Transverse colon (tissue), 4 donors: ENCODE results near the gene TMED6. TPM values are rescaled to one million over a fixed set of nuclear protein-coding genes. Genes with fewer than 3 reads are reported as not detected.
"Not testable (repeated sequence)": the region's sequence is repeated elsewhere in the genome, so short reads cannot be mapped to it uniquely, and the experiment has no call there.

Experiments
- DNase-seq: peaks from one replicate; pipeline ENCODE4 v3.0.0-alpha.2; 2019
- H3K27ac ChIP-seq, 4 donors: fragments of 200-600 bp; sonication (generic); 2 replicates each; pipeline ENCODE4 v1.5.1; 2016 to 2018; ENCODE audit warnings: inconsistent platforms in 4 of 4
- H3K27me3 ChIP-seq: fragments of 200-600 bp; sonication (generic); 2 replicates; pipeline ENCODE4 v1.5.1; 2017; ENCODE audit warnings: inconsistent platforms
- H3K36me3 ChIP-seq, 4 donors: fragments of 200-600 bp; sonication (generic); 2 replicates each; pipeline ENCODE4 v1.5.1; 2017 to 2019; ENCODE audit warnings: inconsistent platforms in 4 of 4
- H3K4me1 ChIP-seq, 4 donors: fragments of 200-600 bp; sonication (generic); 2 replicates each; pipeline ENCODE4 v1.5.1; 2017 to 2020; ENCODE audit warnings: inconsistent platforms in 4 of 4
- H3K4me3 ChIP-seq, 4 donors: fragments of 200-600 bp; sonication (generic); 1 replicate in 1 of 4; 2 replicates in 3 of 4; pipeline versions ENCODE4 v1.5.1 to v1.6.1; 2017 to 2019; ENCODE audit warnings: inconsistent platforms in 4 of 4
- H3K9me3 ChIP-seq, 2 donors: fragments of 200-600 bp; sonication (generic); 2 replicates each; pipeline ENCODE4 v1.5.1; 2017 to 2019; ENCODE audit warnings: inconsistent platforms in 2 of 2
- CTCF ChIP-seq, 5 experiments: fragments of 200-600 bp in 3 of 5; fragments of 450-650 bp in 2 of 5; sonication (generic) in 3 of 5; IDR thresholded peaks; 1 replicate in 2 of 5; 2 replicates in 3 of 5; pipeline ENCODE4 v1.5.1; 2016 to 2017; ENCODE audit warnings: antibody characterized with exemption in 5 of 5, inconsistent platforms in 3 of 5, mild to moderate bottlenecking in 2 of 5, moderate library complexity in 1 of 5
- EP300 ChIP-seq: sonication (generic); formaldehyde crosslinking; IDR thresholded peaks from one replicate; pipeline ENCODE4 v1.6.1; 2017; ENCODE audit warnings: antibody characterized with exemption, low read depth
- POLR2A ChIP-seq: fragments of 450-650 bp; IDR thresholded peaks from one replicate; pipeline ENCODE4 v1.6.1; 2016; ENCODE audit warnings: antibody characterized with exemption, mild to moderate bottlenecking, moderate library complexity
- POLR2AphosphoS5 ChIP-seq, 3 donors: sonication (generic); formaldehyde crosslinking; IDR thresholded peaks; one replicate each; pipeline ENCODE4 v1.6.1; 2016; ENCODE audit warnings: antibody characterized with exemption in 3 of 3
- WGBS, 2 donors: methylation state at CpG; one replicate each; pipeline ENCODE4 v1.1.5; 2018; ENCODE audit warnings: low coverage in 1 of 2; 5-methylcytosine and 5-hydroxymethylcytosine counted together
- in situ Hi-C, 4 donors: fragments of 200-750 bp; cut with MboI; loops; one replicate each; pipeline versions ENCODE4 v1.15.0 to v1.15.1; 2017; ENCODE audit warnings: low sequenced_read_pairs in 3 of 4, low pct_ligation_motif_present in 1 of 4, low pct_unique_long_range_greater_than_20kb in 1 of 4
- intact Hi-C: fragments of 100-400 bp; cut with DNase I; formaldehyde crosslinking; loops from one replicate; pipeline ENCODE4 v1.15.1; 2023; ENCODE audit warnings: low total_unique reads
- total RNA-seq, 4 donors: library from RNA; depleted of rRNA; stranded (reverse); fragments of >200 nt; gene quantifications; one replicate each; pipeline ENCODE4 v1.1.0, GENCODE V29; 2016

Gene TMED6
- total RNA-seq, 4 donors from 2014 or later = 5.7 to 6.8 TPM; not detected in 2

GRCh38 chr16:69301187-69301586, 50.4 kb downstream of the TMED6 start:
- in situ Hi-C loops = no loop called here
- Histone ChIP-seq H3K27ac (no peak overlapping the region), H3K4me1 (no peaks in the 10 kb centered on the region), H3K9me3 (no peaks in the 10 kb centered on the region), H3K36me3 (peaks cover 0 to 22% (median 10%) of the 10 kb centered on the region in 4 donors), H3K27me3 (no peaks in the 10 kb centered on the region), H3K4me3 (no peak overlapping the region)
- DNase-seq = no peak
- TF ChIP-seq EP300 (no peak), CTCF (IDR thresholded peaks at IDR 0.05) (no peak), POLR2AphosphoS5 (IDR thresholded peaks at IDR 0.05) (no peak), POLR2A (no peak)
- WGBS, 2 donors = 45 to 81% methylated on average over 1 of the region's 1 CpG
- intact Hi-C loops = no loop called here

GRCh38 chr16:69298261-69298660, 53.3 kb downstream of the TMED6 start:
- no peaks in the 10 kb centered on the region for H3K4me1 ChIP-seq
- H3K27ac ChIP-seq = no peak overlapping the region
- in situ Hi-C loops (loop anchor here in 1 of 4 donors (25.0 kb wide), 1 partner anchor 411 kb away; no protein-coding TSS in a partner anchor), intact Hi-C loops (no loop called here)
- H3K4me3 ChIP-seq = no peak overlapping the region
- no peak for DNase-seq
- H3K27me3 ChIP-seq = no peaks in the 10 kb centered on the region
- 98 to 100% methylated on average over 2 to 4 of the region's 4 CpGs for WGBS, 2 donors
- TF ChIP-seq POLR2A = no peak
- no peak for TF ChIP-seq POLR2AphosphoS5 (IDR thresholded peaks at IDR 0.05)
- TF ChIP-seq CTCF (IDR thresholded peaks at IDR 0.05) = no peak
- no peak for TF ChIP-seq EP300
- H3K9me3 ChIP-seq = no peaks in the 10 kb centered on the region
- H3K36me3 ChIP-seq = peaks cover 0 to 20% (median 9%) of the 10 kb centered on the region in 4 donors

- H3K4me1 ChIP-seq, intact Hi-C loops, H3K9me3 ChIP-seq, DNase-seq, H3K27me3 ChIP-seq, H3K4me3 ChIP-seq, H3K27ac ChIP-seq: not testable (repeated sequence)
- peaks cover 0 to 20% (median 9%) of the 10 kb centered on the region in 4 donors for H3K36me3 ChIP-seq
- WGBS, 2 donors = 96% methylated on average over 7 of the region's 7 CpGs; no CpG with 5 or more reads in 1 of the 2 donors
- in situ Hi-C loops = loop anchor here in 1 of 4 donors (25.0 kb wide), 1 partner anchor 409 kb away; no protein-coding TSS in a partner anchor
Observed at GRCh38 chr16:69296771-69297170, 54.8 kb downstream of the TMED6 start.

GRCh38 chr16:69294051-69294450, 57.5 kb downstream of the TMED6 start:
- Histone ChIP-seq H3K27ac (no peak overlapping the region), H3K36me3 (peaks cover 0 to 5% (median 0%) of the 10 kb centered on the region in 4 donors), H3K4me1 (no peaks in the 10 kb centered on the region), H3K9me3 (no peaks in the 10 kb centered on the region), H3K27me3 (no peaks in the 10 kb centered on the region), H3K4me3 (no peak overlapping the region)
- in situ Hi-C loops (loop anchor here in 1 of 4 donors (25.0 kb wide), 1 partner anchor 407 kb away; no protein-coding TSS in a partner anchor), intact Hi-C loops (no loop called here)
- DNase-seq = no peak
- WGBS, 2 donors = 75 to 89% methylated on average over 1 of the region's 1 CpG
- TF ChIP-seq POLR2AphosphoS5 (IDR thresholded peaks at IDR 0.05) (no peak), CTCF (IDR thresholded peaks at IDR 0.05) (no peak), EP300 (no peak), POLR2A (no peak)

- TF ChIP-seq CTCF (IDR thresholded peaks at IDR 0.05) = no peak
- no peak for TF ChIP-seq POLR2AphosphoS5 (IDR thresholded peaks at IDR 0.05)
- TF ChIP-seq POLR2A = no peak
- no peak for TF ChIP-seq EP300
- Histone ChIP-seq H3K27ac (no peak overlapping the region), H3K9me3 (no peaks in the 10 kb centered on the region), H3K4me1 (no peaks in the 10 kb centered on the region), H3K27me3 (no peaks in the 10 kb centered on the region), H3K36me3 (peaks cover 0 to 5% (median 0%) of the 10 kb centered on the region in 4 donors), H3K4me3 (no peak overlapping the region)
- in situ Hi-C loops = loop anchor here in 1 of 4 donors (25.0 kb wide), 1 partner anchor 406 kb away; no protein-coding TSS in a partner anchor
- WGBS, 2 donors = 75 to 81% methylated on average over 3 of the region's 3 CpGs
- no peak for DNase-seq
- intact Hi-C loops = no loop called here
Observed at GRCh38 chr16:69293401-69293800, 58.2 kb downstream of the TMED6 start.
